ENCODE data around the gene EVI5.

EVI5 gene

GRCh38 chr1:92577261-92577895 is 207.5 kb downstream of the EVI5 start:
- H3K27ac ChIP-seq, result no peak overlapping the region
- no peak for DNase-seq (ENCODE audit: low read depth, low spot score)
- TF ChIP-seq POLR2AphosphoS5 (IDR thresholded peaks at IDR 0.05; ENCODE audit: borderline replicate concordance, low read depth, low read length) (no peak), EZH2 (IDR thresholded peaks at IDR 0.05) (no peak), FOXP2 (optimal IDR thresholded peaks at IDR 0.05; ENCODE audit: control extremely low read depth, extremely low read length, insufficient read depth) (no peak)
- no peaks in the 10 kb centered on the region for H3K9me3 ChIP-seq (ENCODE audit: low read depth, low read length)
- no peak overlapping the region for H3K9ac ChIP-seq (ENCODE audit: insufficient read length)
- H3K36me3 ChIP-seq (ENCODE audit: insufficient read depth, low read length), result no peaks in the 10 kb centered on the region
- H3K4me3 ChIP-seq, result no peak overlapping the region

- Histone ChIP-seq H3K27ac (no peak overlapping the region), H3K36me3 (ENCODE audit: insufficient read depth, low read length) (no peaks in the 10 kb centered on the region), H3K4me3 (no peak overlapping the region), H3K9me3 (ENCODE audit: low read depth, low read length) (no peaks in the 10 kb centered on the region), H3K9ac (ENCODE audit: insufficient read length) (no peak overlapping the region)
- no peak for DNase-seq (ENCODE audit: low read depth, low spot score)
- TF ChIP-seq FOXP2 (optimal IDR thresholded peaks at IDR 0.05; ENCODE audit: control extremely low read depth, extremely low read length, insufficient read depth) (no peak), POLR2AphosphoS5 (IDR thresholded peaks at IDR 0.05; ENCODE audit: borderline replicate concordance, low read depth, low read length) (no peak), EZH2 (IDR thresholded peaks at IDR 0.05) (no peak)
Observed at GRCh38 chr1:92575123-92575522, 209.8 kb downstream of the EVI5 start.

GRCh38 chr1:92572520-92572919 is 212.4 kb downstream of the EVI5 start:
- no peaks in the 10 kb centered on the region for H3K9me3 ChIP-seq (ENCODE audit: low read depth, low read length)
- no peak overlapping the region for H3K27ac ChIP-seq
- no peak for DNase-seq (ENCODE audit: low read depth, low spot score)
- no peaks in the 10 kb centered on the region for H3K36me3 ChIP-seq (ENCODE audit: insufficient read depth, low read length)
- TF ChIP-seq FOXP2 (optimal IDR thresholded peaks at IDR 0.05; ENCODE audit: control extremely low read depth, extremely low read length, insufficient read depth) (no peak), POLR2AphosphoS5 (IDR thresholded peaks at IDR 0.05; ENCODE audit: borderline replicate concordance, low read depth, low read length) (no peak), EZH2 (IDR thresholded peaks at IDR 0.05) (no peak)
- H3K9ac ChIP-seq (ENCODE audit: insufficient read length), result no peak overlapping the region
- no peak overlapping the region for H3K4me3 ChIP-seq

GRCh38 chr1:92571578-92571977 is 213.3 kb downstream of the EVI5 start:
- no peak for DNase-seq (ENCODE audit: low read depth, low spot score)
- Histone ChIP-seq H3K9me3 (ENCODE audit: low read depth, low read length) (no peaks in the 10 kb centered on the region), H3K4me3 (no peak overlapping the region), H3K27ac (no peak overlapping the region), H3K9ac (ENCODE audit: insufficient read length) (no peak overlapping the region), H3K36me3 (ENCODE audit: insufficient read depth, low read length) (no peaks in the 10 kb centered on the region)
- no peak for TF ChIP-seq POLR2AphosphoS5 (IDR thresholded peaks at IDR 0.05; ENCODE audit: borderline replicate concordance, low read depth, low read length)
- TF ChIP-seq FOXP2 (optimal IDR thresholded peaks at IDR 0.05; ENCODE audit: control extremely low read depth, extremely low read length, insufficient read depth), result no peak
- no peak for TF ChIP-seq EZH2 (IDR thresholded peaks at IDR 0.05)

GRCh38 chr1:92567211-92567868 is 217.6 kb downstream of the EVI5 start:
- no peaks in the 10 kb centered on the region for H3K9me3 ChIP-seq (ENCODE audit: low read depth, low read length)
- no peak overlapping the region for H3K4me3 ChIP-seq
- no peak overlapping the region for H3K9ac ChIP-seq (ENCODE audit: insufficient read length)
- no peak for DNase-seq (ENCODE audit: low read depth, low spot score)
- H3K36me3 ChIP-seq (ENCODE audit: insufficient read depth, low read length), result no peaks in the 10 kb centered on the region
- H3K27ac ChIP-seq, result no peak overlapping the region
- TF ChIP-seq FOXP2 (optimal IDR thresholded peaks at IDR 0.05; ENCODE audit: control extremely low read depth, extremely low read length, insufficient read depth) (no peak), POLR2AphosphoS5 (IDR thresholded peaks at IDR 0.05; ENCODE audit: borderline replicate concordance, low read depth, low read length) (no peak), EZH2 (IDR thresholded peaks at IDR 0.05) (no peak)

- no peak for TF ChIP-seq POLR2AphosphoS5 (IDR thresholded peaks at IDR 0.05; ENCODE audit: borderline replicate concordance, low read depth, low read length)
- TF ChIP-seq EZH2 (IDR thresholded peaks at IDR 0.05), result no peak
- TF ChIP-seq FOXP2 (optimal IDR thresholded peaks at IDR 0.05; ENCODE audit: control extremely low read depth, extremely low read length, insufficient read depth), result no peak
- Histone ChIP-seq H3K9ac (ENCODE audit: insufficient read length) (no peak overlapping the region), H3K4me3 (no peak overlapping the region), H3K9me3 (ENCODE audit: low read depth, low read length) (no peaks in the 10 kb centered on the region), H3K27ac (no peak overlapping the region), H3K36me3 (ENCODE audit: insufficient read depth, low read length) (no peaks in the 10 kb centered on the region)
- DNase-seq (ENCODE audit: low read depth, low spot score), result no peak
Observed at GRCh38 chr1:92563457-92564216, 221.3 kb downstream of the EVI5 start.

- no peak overlapping the region for H3K4me3 ChIP-seq
- no peaks in the 10 kb centered on the region for H3K9me3 ChIP-seq (ENCODE audit: low read depth, low read length)
- no peaks in the 10 kb centered on the region for H3K36me3 ChIP-seq (ENCODE audit: insufficient read depth, low read length)
- DNase-seq (ENCODE audit: low read depth, low spot score), result no peak
- H3K27ac ChIP-seq, result no peak overlapping the region
- TF ChIP-seq EZH2 (IDR thresholded peaks at IDR 0.05) (no peak), FOXP2 (optimal IDR thresholded peaks at IDR 0.05; ENCODE audit: control extremely low read depth, extremely low read length, insufficient read depth) (no peak), POLR2AphosphoS5 (IDR thresholded peaks at IDR 0.05; ENCODE audit: borderline replicate concordance, low read depth, low read length) (no peak)
- no peak overlapping the region for H3K9ac ChIP-seq (ENCODE audit: insufficient read length)
Observed at GRCh38 chr1:92556350-92556749, 228.6 kb downstream of the EVI5 start.

- no peak overlapping the region for H3K27ac ChIP-seq
- TF ChIP-seq EZH2 (IDR thresholded peaks at IDR 0.05) (no peak), FOXP2 (optimal IDR thresholded peaks at IDR 0.05; ENCODE audit: control extremely low read depth, extremely low read length, insufficient read depth) (no peak), POLR2AphosphoS5 (IDR thresholded peaks at IDR 0.05; ENCODE audit: borderline replicate concordance, low read depth, low read length) (no peak)
- no peak overlapping the region for H3K4me3 ChIP-seq
- H3K9ac ChIP-seq (ENCODE audit: insufficient read length), result no peak overlapping the region
- H3K9me3 ChIP-seq (ENCODE audit: low read depth, low read length), result no peaks in the 10 kb centered on the region
- no peaks in the 10 kb centered on the region for H3K36me3 ChIP-seq (ENCODE audit: insufficient read depth, low read length)
- no peak for DNase-seq (ENCODE audit: low read depth, low spot score)
Observed at GRCh38 chr1:92554216-92554615, 230.7 kb downstream of the EVI5 start.
